HG03066 (cell line): ENCODE measurements around the gene SEMA3C.

Experiments
- ATAC-seq: cut with Tn5 transposase; IDR thresholded peaks from one replicate; pipeline ENCODE4 v1.9.1; 2021; ENCODE audit warnings: low read depth; ENCODE audit not compliant: unreplicated experiment

The SEMA3C gene

DNA sequence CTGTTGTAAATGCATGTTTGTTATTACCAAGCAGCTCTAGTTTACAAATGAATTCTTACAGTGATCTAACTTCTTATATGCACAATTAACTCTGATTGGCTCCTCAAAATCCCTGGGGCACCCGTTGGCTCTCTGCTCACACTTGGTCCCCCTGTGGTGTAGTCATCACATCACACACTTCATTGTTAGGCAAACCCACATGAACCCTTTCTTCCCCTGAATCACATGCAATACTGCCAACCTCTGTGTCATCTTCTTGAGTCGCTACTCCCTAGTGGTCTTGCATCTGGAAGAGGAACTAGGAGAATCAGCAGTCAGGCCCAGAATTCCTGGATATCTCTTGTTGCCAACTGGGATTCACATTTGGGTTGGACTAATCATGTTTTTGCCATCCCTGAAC lies 207.3 kb downstream of the SEMA3C start:
- ATAC-seq: no peak

DNA sequence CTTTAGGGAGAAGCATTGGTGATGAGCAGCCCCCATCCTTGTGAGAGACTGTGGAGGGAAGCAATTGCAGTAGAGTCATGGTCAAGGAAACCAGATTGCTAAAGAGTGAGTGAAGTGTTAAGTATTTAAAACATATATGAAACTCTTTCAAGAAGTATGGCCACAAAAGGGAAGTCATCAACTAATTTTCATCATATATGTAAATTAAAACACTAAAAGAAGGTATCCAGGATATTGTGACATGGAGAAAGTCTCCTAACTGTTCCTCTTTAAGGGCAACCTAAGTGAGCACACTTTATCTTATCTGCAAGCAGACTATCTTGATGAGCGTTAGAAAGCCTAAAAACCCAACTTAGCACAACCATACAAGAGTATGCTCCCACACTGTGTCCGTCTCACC lies 210.7 kb downstream of the SEMA3C start:
- ATAC-seq: no peak

DNA sequence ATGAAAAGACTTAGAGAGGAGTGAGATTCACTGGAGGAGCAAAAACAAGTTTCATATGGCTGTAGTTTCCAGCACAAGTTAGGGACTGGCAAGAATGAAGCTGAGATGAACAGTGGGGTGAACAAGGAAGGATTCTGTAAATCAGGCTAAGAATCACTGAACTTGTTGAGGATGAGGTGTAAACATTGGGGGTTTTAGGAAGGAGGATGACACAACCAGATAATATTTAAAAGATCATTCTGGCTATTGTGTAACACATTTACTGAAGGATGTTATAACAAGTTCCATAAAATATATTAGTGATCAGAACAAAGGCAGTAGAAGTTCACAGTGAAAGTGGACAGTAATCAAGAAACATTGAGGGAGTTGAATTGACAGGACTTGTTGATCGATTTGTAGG lies 211.5 kb downstream of the SEMA3C start:
- no peak for ATAC-seq

DNA sequence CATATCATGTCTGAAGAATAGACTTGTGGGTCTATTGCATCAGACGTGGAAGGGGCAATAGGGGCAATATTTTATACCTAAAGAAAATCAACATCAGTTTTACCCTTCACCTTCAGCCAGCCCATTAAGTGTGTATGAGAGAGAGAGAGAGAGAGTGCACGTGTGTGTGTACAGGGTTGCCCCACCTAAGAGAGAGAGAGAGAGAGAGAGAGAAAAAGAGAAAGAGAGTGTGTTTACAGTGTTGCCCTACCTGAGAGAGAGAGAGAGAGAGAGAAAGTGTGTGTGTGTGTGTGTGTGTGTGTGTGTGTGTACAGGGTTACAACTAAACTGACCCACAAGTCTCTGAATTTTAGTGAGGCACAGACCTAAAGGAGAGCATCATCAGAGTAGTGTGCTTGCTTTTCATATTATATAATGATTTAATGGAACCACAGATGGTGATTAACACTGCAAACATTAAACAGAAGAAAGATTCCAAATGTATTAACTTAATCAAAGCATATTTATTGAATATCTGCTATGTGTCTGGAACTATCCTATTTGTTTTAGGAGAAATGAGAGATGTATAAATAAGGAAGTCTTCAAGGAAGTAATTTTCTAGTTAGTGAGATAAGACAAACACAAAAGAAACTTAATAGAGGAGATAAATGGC lies 213.6 kb downstream of the SEMA3C start:
- ATAC-seq: no peak

DNA sequence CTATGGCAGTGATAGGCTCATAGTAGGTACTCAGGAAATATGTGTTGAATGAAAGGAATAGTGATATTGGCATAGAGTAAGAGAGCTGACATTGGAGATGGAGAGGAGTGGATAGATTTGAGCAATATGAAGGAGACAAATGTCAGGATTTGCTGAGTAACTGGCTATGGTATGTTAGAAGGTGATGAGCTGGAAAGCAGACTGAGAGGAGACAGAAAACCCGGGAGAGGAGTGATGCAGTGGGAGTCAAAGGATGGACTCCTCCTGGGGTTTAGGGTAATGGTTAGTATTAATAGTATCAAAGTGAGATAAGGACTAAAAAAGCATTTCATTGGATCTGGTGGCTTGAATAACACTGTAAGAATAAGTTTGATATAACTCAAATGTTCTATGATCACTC lies 215.6 kb downstream of the SEMA3C start:
- no peak for ATAC-seq

DNA sequence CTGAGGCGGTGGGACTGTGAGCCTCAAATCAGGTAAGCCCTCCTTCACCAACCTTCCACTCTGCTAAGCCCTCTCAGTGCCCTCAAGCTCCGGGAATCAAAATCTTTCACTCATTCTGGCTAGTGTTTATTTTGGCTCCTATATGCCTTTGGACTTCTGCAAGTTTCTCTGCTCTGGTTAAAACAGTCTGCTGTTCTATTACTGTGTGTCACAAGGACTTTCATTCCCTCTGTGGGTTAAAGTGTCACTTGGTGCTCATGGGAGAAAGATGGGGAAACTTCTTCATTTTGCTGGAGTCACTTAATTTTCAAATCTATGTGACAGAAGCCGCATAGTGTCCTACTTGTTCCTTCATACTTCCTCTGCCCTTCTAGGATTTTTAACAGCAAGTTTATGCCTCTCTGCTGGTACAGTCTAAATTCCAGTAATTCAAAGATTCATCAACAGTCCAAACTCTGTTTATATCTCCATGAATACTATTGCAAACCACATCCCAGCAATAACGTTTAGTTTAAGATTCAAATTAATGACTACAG lies 219.1 kb downstream of the SEMA3C start:
- no peak for ATAC-seq

DNA sequence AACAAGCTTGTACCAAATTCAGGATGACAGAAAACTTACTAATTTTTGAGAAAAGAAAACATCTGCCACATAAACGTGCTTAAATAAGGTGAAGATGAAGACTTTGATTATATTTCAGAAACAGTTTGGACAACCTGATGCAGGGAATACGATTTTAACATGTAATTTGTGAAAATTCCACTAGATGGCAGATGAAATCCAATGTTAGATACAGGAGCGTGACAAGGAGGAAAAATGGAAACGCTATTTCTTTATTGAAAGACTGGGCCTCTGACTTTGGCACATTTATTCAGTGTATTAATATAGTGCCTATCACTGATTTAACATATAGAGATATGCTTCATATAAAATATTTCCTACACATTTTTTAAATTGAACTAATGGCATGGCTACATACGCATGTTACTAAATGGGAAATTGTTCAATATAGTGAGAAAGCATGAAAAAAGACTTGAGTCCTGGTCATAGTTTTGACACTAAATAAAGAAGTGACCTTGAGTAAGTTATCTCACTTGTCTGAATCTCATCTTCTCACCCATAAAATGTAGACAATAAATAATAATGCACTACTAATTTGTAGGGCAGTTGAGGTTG lies 219.7 kb downstream of the SEMA3C start:
- no peak for ATAC-seq
